HEK293T (cell line): ENCODE data around the gene LIMK1.

Experiments
- ARNT ChIP-seq: fragments of 450-650 bp; IDR thresholded peaks from 2 replicates; pipeline ENCODE4 v1.6.1; 2017; ENCODE audit warnings: mild to moderate bottlenecking
- BHLHE40 ChIP-seq: fragments of 450-650 bp; IDR thresholded peaks from 2 replicates; pipeline ENCODE4 v1.6.1; 2016; ENCODE audit warnings: mild to moderate bottlenecking, moderate library complexity, borderline replicate concordance
- CTBP1 ChIP-seq: fragments of 450-650 bp; IDR thresholded peaks from 2 replicates; pipeline ENCODE4 v1.6.1; 2016; ENCODE audit warnings: borderline replicate concordance
- FOXK2 ChIP-seq: fragments of 450-650 bp; IDR thresholded peaks from 2 replicates; pipeline ENCODE4 v1.6.1; 2016; ENCODE audit warnings: mild to moderate bottlenecking
- FOXM1 ChIP-seq: fragments of 450-650 bp; IDR thresholded peaks from 2 replicates; pipeline ENCODE4 v1.6.1; 2017; ENCODE audit warnings: mild to moderate bottlenecking, borderline replicate concordance
- L3MBTL2 ChIP-seq: fragments of 450-650 bp; conservative IDR thresholded peaks from 2 replicates; pipeline ENCODE4 v1.6.1; 2016; ENCODE audit warnings: mild to moderate bottlenecking
- LEF1 ChIP-seq: fragments of 450-650 bp; IDR thresholded peaks from 2 replicates; pipeline ENCODE4 v1.6.1; 2017; ENCODE audit warnings: mild to moderate bottlenecking, borderline replicate concordance
- NFRKB ChIP-seq: fragments of 450-650 bp; IDR thresholded peaks from 2 replicates; pipeline ENCODE4 v1.6.1; 2016; ENCODE audit warnings: mild to moderate bottlenecking, moderate library complexity
- SP1 ChIP-seq: fragments of 450-650 bp; IDR thresholded peaks from 2 replicates; pipeline ENCODE4 v1.6.1; 2017
- SUZ12 ChIP-seq: fragments of 450-650 bp; IDR thresholded peaks from 2 replicates; pipeline ENCODE4 v1.6.1; 2016; ENCODE audit warnings: mild to moderate bottlenecking
- TARDBP ChIP-seq: fragments of 450-650 bp; IDR thresholded peaks from 2 replicates; pipeline ENCODE4 v1.6.1; 2016
- ZNF384 ChIP-seq: fragments of 450-650 bp; IDR thresholded peaks from 2 replicates; pipeline ENCODE4 v1.6.1; 2016
- TF ChIP-seq, protein P1 (sequence below): fragments of 450-650 bp; IDR thresholded peaks from 2 replicates; pipeline ENCODE4 v1.6.1; 2016

DNA sequence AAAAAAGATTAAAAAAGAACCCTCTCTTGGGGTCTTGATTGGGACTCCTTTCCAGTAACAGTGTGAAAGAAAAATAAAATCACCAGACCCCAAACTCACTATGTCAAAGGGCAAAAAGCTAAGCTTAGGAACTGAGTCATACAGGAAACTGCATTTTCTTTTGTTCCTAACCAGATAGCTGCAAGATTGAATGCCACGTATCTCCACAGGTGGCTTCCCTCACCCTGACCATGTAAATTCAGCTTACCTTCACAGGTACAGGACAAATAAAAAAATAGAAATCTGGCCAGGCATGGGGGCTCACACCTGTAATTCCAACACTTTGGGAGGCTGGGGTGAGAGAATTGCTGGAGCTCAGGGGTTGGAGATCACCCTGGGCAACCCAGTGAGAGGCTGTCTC is 58.1 kb downstream of the LIMK1 start:
- TF ChIP-seq SUZ12 (no peak), FOXM1 (no peak), TARDBP (no peak), L3MBTL2 (no peak), NFRKB (no peak), LEF1 (no peak), ARNT (no peak), ZNF384 (no peak), FOXK2 (no peak), SP1 (no peak), CTBP1 (no peak), BHLHE40 (no peak)
- TF ChIP-seq, protein P1, sequence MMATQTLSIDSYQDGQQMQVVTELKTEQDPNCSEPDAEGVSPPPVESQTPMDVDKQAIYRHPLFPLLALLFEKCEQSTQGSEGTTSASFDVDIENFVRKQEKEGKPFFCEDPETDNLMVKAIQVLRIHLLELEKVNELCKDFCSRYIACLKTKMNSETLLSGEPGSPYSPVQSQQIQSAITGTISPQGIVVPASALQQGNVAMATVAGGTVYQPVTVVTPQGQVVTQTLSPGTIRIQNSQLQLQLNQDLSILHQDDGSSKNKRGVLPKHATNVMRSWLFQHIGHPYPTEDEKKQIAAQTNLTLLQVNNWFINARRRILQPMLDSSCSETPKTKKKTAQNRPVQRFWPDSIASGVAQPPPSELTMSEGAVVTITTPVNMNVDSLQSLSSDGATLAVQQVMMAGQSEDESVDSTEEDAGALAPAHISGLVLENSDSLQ = no peak
